Astrocyte of the spinal cord (primary cell): ENCODE results near the gene ROBO2.

Source experiments
- DNase-seq: peaks from one replicate; pipeline ENCODE4 v3.0.0; 2011; ENCODE audit warnings: low read depth, low spot score
- H3K4me3 ChIP-seq: 2 replicates; pipeline ENCODE4 v1.5.1; 2011; ENCODE audit warnings: low read depth, mild to moderate bottlenecking, low read length, moderate library complexity
- CTCF ChIP-seq: IDR thresholded peaks from 2 replicates; pipeline ENCODE4 v1.5.1; 2012; ENCODE audit warnings: low read depth, mild to moderate bottlenecking, low read length, inconsistent platforms
- in situ Hi-C: cut with HindIII; loops from 2 replicates; pipeline ENCODE4 v1.10.0; 2017; ENCODE audit warnings: low sequenced_read_pairs

Gene ROBO2

GRCh38 chr3:77668376-77668775 is 628.5 kb downstream of the ROBO2 start:
- no peak for DNase-seq
- TF ChIP-seq CTCF, result no peak
- H3K4me3 ChIP-seq, result no peak overlapping the region
- in situ Hi-C loops, result no loop called here

- in situ Hi-C loops, result no loop called here
- no peak for TF ChIP-seq CTCF
- no peak overlapping the region for H3K4me3 ChIP-seq
- no peak for DNase-seq
Measured at GRCh38 chr3:77672016-77672415, 632.1 kb downstream of the ROBO2 start.

GRCh38 chr3:77682162-77682561 is 642.3 kb downstream of the ROBO2 start:
- no peak for TF ChIP-seq CTCF
- DNase-seq, result no peak
- in situ Hi-C loops, result no loop called here
- H3K4me3 ChIP-seq, result no peak overlapping the region

GRCh38 chr3:77684115-77684514 is 644.2 kb downstream of the ROBO2 start:
- no peak for TF ChIP-seq CTCF

GRCh38 chr3:77685713-77686112 is 645.8 kb downstream of the ROBO2 start:
- no peak for DNase-seq
- TF ChIP-seq CTCF, result no peak
- in situ Hi-C loops, result no loop called here
- no peak overlapping the region for H3K4me3 ChIP-seq

More at GRCh38 chr3:77684115-77684514, 644.2 kb downstream of the ROBO2 start:
- no peak overlapping the region for H3K4me3 ChIP-seq
- no peak for DNase-seq
- in situ Hi-C loops, result no loop called here

- no peak overlapping the region for H3K4me3 ChIP-seq
- no peak for DNase-seq
- TF ChIP-seq CTCF, result no peak
- in situ Hi-C loops, result no loop called here
Measured at GRCh38 chr3:77686560-77686959, 646.7 kb downstream of the ROBO2 start.

GRCh38 chr3:77687545-77687944 is 647.6 kb downstream of the ROBO2 start:
- DNase-seq, result no peak
- H3K4me3 ChIP-seq, result no peak overlapping the region
- no peak for TF ChIP-seq CTCF
- in situ Hi-C loops, result no loop called here
